Heart left ventricle (tissue), 13 donors: ENCODE results near the gene RRP8.

Source experiments
- CTCF ChIP-seq, 12 donors: fragments of 200-600 bp; sonication (generic) in 4 of 12; IDR thresholded peaks; one replicate each; pipeline versions ENCODE4 v1.5.0 to v1.8.0; 2018 to 2022; ENCODE audit warnings: antibody characterized with exemption in 12 of 12, mild to moderate bottlenecking in 5 of 12
- POLR2A ChIP-seq, 2 donors: fragments of 450-650 bp; IDR thresholded peaks; one replicate each; pipeline ENCODE4 v1.6.1; 2017; ENCODE audit warnings: antibody characterized with exemption in 2 of 2, mild to moderate bottlenecking in 2 of 2, moderate library complexity in 2 of 2
- donor health status: ischemic (EF 13 %, LVEDD 7.1; RV severe dilation, severe dysfunction).
- donor health status: DM: no; HTN: yes; CAD: no.
- donor health status: DM: no; HTN: no; CAD: no.
- donor health status: ischemic (EF 25% LVEDD 6.9; RV normal size, moderate dysfunction).
- donor health status: ischemic (EF 25% LVEDD 5.7; RV mildly dilated, moderate dysfunction).
- donor health status: ischemic (EF 35%, LVEDD 5.7; RV mildly dilated, moderate dysfunction).
- donor health status: nonischemic (EF 11% LVEDD 7.7; RV severe dilation, severe dysfunction).
- donor health status: DM: yes; HTN: yes; CAD: no.
- donor health status: PGD.
- donor health status: ischemic (EF 29% LVEDD 5.4; RV normal size, mild dysfunction).
- donor health status: nonischemic (EF 23%, LVEDD 6.1; RV moderate dilation, normal function).

GRCh38 chr11:6611092-6611962 lies 7.9 kb upstream of the RRP8 start:
- TF ChIP-seq CTCF (IDR thresholded peaks at IDR 0.05) (no peak), POLR2A (IDR thresholded peaks at IDR 0.05) (no peak)
